ENCODE results near the gene CER1.
"Not testable (repeated sequence)": the region's sequence is repeated elsewhere in the genome, so short reads cannot be mapped to it uniquely, and the experiment has no call there.

The CER1 gene

DNA sequence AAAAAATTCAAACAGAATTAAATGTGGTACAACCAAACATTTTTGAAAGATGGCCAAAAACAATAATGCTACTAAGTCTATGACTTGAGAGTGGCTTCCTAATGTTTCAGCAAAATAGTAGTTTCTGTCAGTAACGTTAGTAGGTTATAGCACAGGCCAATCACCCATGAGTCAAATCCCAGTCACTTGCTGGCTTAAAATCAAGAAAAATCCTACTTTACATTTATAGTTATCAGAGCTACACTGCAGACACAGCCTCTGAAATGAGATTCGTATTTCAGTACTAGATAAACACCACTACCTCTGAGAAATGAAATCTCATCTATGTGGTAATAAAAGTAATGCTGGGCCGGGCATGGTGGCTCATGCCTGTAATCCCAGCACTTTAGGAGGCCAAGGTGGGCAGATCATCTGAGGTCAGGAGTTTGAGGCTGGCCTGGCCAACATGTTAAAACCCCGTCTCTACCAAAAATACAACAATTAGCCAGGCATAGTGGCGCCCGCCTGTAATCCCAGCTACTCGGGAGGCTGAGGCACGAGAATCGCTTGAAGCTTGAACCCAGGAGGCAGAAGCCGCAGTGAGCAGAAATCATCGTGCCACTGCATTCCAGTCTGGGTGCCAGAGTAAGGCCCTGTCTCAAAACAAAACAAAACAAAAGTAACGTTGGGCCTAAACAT is 35.4 kb downstream of the CER1 start:
- H3K4me3 ChIP-seq (ENCODE audit: low read depth, low read length), result no peak overlapping the region
- H3K4me1 ChIP-seq (ENCODE audit: control insufficient read depth, insufficient read depth, low read length), result peaks cover under 1% of the 10 kb centered on the region; the same call in 1 of the 2 replicates
- no peaks in the 10 kb centered on the region for H3K9me3 ChIP-seq (ENCODE audit: control insufficient read depth, insufficient read depth, low read length)
- H3K27me3 ChIP-seq (ENCODE audit: control insufficient read depth, insufficient read depth, low read length), result no peaks in the 10 kb centered on the region
- no peak overlapping the region for H3K9ac ChIP-seq (ENCODE audit: low read depth, low read length)
- peaks cover 29% of the 10 kb centered on the region for H3K36me3 ChIP-seq (ENCODE audit: control insufficient read depth, insufficient read depth, low read length)
- no peak overlapping the region for H3K27ac ChIP-seq (ENCODE audit: low read depth, low read length)

DNA sequence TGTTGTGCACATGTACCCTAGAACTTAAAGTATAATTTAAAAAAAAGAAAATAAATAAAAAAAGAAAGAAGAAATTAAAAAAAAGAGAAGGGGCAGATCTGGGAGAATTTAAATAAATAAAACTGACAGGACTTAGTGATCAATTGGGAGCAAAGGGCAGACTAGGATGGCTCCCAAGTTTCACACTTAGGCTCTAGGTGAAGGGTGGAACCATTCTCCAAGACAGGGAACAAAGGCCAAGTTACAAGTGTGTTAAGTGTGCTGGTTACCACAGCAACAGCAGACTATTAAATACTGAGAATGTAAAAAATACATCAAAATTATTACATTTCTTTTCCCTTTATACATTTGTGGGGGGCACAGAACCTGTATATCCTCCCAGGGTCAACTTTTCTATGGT is 36.4 kb downstream of the CER1 start:
- no peak overlapping the region for H3K9ac ChIP-seq (ENCODE audit: low read depth, low read length)
- H3K9me3 ChIP-seq (ENCODE audit: control insufficient read depth, insufficient read depth, low read length), result no peaks in the 10 kb centered on the region
- peaks cover 31% of the 10 kb centered on the region for H3K36me3 ChIP-seq (ENCODE audit: control insufficient read depth, insufficient read depth, low read length)
- no peaks in the 10 kb centered on the region; the same call in 1 of the 2 replicates for H3K4me1 ChIP-seq (ENCODE audit: control insufficient read depth, insufficient read depth, low read length)
- no peak overlapping the region for H3K4me3 ChIP-seq (ENCODE audit: low read depth, low read length)
- H3K27ac ChIP-seq (ENCODE audit: low read depth, low read length), result no peak overlapping the region
- no peaks in the 10 kb centered on the region for H3K27me3 ChIP-seq (ENCODE audit: control insufficient read depth, insufficient read depth, low read length)

DNA sequence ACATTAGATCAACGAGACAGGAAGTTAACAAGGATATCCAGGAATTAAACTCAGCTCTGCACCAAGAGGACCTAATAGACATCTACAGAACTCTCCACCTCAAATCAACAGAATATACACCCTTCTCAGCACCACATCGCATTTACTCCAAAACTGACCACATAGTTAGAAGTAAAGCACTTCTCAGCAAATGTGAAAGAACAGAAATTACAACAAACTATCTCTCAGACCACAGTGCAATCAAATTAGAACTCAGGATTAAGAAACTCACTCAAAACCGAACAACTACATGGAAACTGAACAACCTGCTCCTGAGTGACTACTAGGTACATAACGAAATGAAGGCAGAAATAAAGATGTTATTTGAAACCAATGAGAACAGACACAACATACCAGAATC is 39.9 kb downstream of the CER1 start:
- not testable (repeated sequence) for H3K9me3 ChIP-seq (ENCODE audit: control insufficient read depth, insufficient read depth, low read length); H3K27me3 ChIP-seq (ENCODE audit: control insufficient read depth, insufficient read depth, low read length); H3K9ac ChIP-seq (ENCODE audit: low read depth, low read length); H3K4me1 ChIP-seq (ENCODE audit: control insufficient read depth, insufficient read depth, low read length); H3K27ac ChIP-seq (ENCODE audit: low read depth, low read length); H3K36me3 ChIP-seq (ENCODE audit: control insufficient read depth, insufficient read depth, low read length); H3K4me3 ChIP-seq (ENCODE audit: low read depth, low read length)

DNA sequence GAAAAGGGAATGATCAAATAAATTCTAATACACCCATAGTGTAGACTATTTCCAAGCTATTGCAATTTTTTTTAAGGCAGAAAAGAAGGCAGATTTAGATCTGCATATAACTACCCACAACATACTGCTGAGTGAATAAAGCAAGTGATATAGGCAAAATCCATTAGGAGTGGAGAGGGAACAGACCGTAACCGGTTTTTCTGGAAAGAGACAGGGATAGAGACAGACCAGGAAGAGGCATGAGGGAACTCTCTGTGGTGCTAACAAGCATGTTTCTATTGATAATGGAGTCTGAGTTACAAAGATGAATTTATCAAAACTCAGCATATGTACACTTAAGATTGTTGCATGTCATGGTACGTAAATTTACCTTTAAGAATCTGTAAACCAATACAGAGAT is 43.8 kb downstream of the CER1 start:
- Histone ChIP-seq H3K27me3 (ENCODE audit: control insufficient read depth, insufficient read depth, low read length) (no peaks in the 10 kb centered on the region), H3K9ac (ENCODE audit: low read depth, low read length) (no peak overlapping the region), H3K27ac (ENCODE audit: low read depth, low read length) (no peak overlapping the region), H3K36me3 (ENCODE audit: control insufficient read depth, insufficient read depth, low read length) (peaks cover 2% of the 10 kb centered on the region; the same call in 1 of the 2 replicates), H3K4me1 (ENCODE audit: control insufficient read depth, insufficient read depth, low read length) (no peaks in the 10 kb centered on the region; the same call in 1 of the 2 replicates), H3K4me3 (ENCODE audit: low read depth, low read length) (no peak overlapping the region), H3K9me3 (ENCODE audit: control insufficient read depth, insufficient read depth, low read length) (no peaks in the 10 kb centered on the region)

DNA sequence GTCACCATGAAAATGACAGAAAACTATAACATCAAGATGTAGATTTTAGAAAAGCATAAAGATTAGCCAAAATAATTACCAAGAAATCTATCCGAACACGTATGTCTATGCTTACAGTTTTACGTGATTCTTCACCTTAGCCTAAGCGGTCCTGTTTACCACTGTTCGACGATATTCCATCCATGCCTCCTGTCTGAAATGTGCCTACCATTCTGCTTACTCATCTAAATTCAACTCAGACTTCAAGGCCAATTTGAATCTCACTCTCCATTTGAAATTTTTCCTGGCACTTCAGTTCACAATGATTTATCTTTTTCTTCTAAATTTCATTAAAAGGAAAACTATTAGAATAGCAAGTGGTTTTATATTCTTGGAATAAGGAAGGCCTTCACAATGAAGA is 44.7 kb downstream of the CER1 start:
- Histone ChIP-seq H3K4me1 (ENCODE audit: control insufficient read depth, insufficient read depth, low read length) (no peaks in the 10 kb centered on the region; the same call in 1 of the 2 replicates), H3K36me3 (ENCODE audit: control insufficient read depth, insufficient read depth, low read length) (peaks cover 2% of the 10 kb centered on the region; the same call in 1 of the 2 replicates), H3K4me3 (ENCODE audit: low read depth, low read length) (no peak overlapping the region), H3K27ac (ENCODE audit: low read depth, low read length) (no peak overlapping the region), H3K9me3 (ENCODE audit: control insufficient read depth, insufficient read depth, low read length) (no peaks in the 10 kb centered on the region), H3K9ac (ENCODE audit: low read depth, low read length) (no peak overlapping the region), H3K27me3 (ENCODE audit: control insufficient read depth, insufficient read depth, low read length) (no peaks in the 10 kb centered on the region)

DNA sequence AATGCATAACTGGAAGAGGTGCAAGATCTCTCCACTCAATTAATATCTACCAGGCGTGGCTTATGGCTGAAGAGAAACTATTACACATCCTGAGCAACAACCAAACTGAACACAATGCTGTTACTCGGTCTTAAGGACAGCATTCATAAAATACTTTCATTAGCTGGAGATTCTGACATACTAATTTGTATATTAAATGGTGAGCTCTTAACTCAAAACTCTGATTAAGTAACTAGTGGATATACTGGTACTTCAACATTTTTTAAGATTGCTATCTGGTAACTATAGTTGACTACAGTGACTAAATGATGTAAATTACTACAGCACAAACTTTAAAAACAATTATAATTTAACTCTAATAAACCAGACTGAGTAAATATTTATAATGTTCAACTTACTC is 45.1 kb downstream of the CER1 start:
- Histone ChIP-seq H3K9me3 (ENCODE audit: control insufficient read depth, insufficient read depth, low read length) (no peaks in the 10 kb centered on the region), H3K9ac (ENCODE audit: low read depth, low read length) (no peak overlapping the region), H3K27ac (ENCODE audit: low read depth, low read length) (no peak overlapping the region), H3K36me3 (ENCODE audit: control insufficient read depth, insufficient read depth, low read length) (peaks cover 3% of the 10 kb centered on the region), H3K4me1 (ENCODE audit: control insufficient read depth, insufficient read depth, low read length) (no peaks in the 10 kb centered on the region; the same call in 1 of the 2 replicates), H3K4me3 (ENCODE audit: low read depth, low read length) (no peak overlapping the region), H3K27me3 (ENCODE audit: control insufficient read depth, insufficient read depth, low read length) (no peaks in the 10 kb centered on the region)

DNA sequence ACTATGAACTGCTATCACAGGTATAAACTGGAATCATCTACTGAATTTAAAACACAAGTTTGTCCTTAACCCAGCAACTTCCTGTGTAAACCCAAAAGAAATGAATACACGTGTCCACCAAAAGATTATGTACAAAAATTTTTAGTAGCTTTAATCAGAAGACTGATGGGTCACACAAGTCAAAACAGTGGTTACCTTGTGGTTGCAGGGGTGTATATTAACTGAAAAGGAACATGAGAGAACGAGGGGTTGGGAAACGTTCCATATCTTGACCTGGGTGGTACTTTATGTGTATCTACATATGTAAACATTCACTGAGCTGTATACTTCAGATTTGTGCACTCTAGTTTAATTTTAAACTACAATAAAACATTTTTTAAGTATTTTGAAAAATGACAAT is 47.9 kb downstream of the CER1 start:
- Histone ChIP-seq H3K27me3 (ENCODE audit: control insufficient read depth, insufficient read depth, low read length) (no peaks in the 10 kb centered on the region), H3K36me3 (ENCODE audit: control insufficient read depth, insufficient read depth, low read length) (peaks cover 8% of the 10 kb centered on the region), H3K27ac (ENCODE audit: low read depth, low read length) (no peak overlapping the region), H3K4me3 (ENCODE audit: low read depth, low read length) (no peak overlapping the region), H3K4me1 (ENCODE audit: control insufficient read depth, insufficient read depth, low read length) (no peaks in the 10 kb centered on the region; the same call in 1 of the 2 replicates), H3K9me3 (ENCODE audit: control insufficient read depth, insufficient read depth, low read length) (no peaks in the 10 kb centered on the region), H3K9ac (ENCODE audit: low read depth, low read length) (no peak overlapping the region)

DNA sequence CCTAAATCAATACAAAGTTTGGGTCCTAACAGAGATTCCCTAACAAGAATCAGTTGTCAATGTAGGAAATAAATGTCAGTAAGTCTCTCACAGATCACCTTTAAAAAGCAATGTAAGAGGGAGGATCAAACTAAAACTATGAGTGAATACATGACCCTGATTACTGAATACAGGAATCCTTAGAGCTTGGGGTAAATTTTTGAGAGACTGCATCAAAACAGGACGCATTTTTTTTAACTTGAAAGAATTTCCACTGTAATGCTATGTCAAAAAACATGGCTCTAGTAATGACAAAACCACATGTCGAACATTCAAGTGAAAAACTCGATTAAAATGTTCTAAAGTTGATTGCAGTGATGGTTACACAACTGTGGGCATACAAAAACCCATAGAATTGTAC is 51.2 kb downstream of the CER1 start:
- Histone ChIP-seq H3K9me3 (ENCODE audit: control insufficient read depth, insufficient read depth, low read length) (no peaks in the 10 kb centered on the region), H3K27ac (ENCODE audit: low read depth, low read length) (no peak overlapping the region), H3K4me1 (ENCODE audit: control insufficient read depth, insufficient read depth, low read length) (no peaks in the 10 kb centered on the region), H3K36me3 (ENCODE audit: control insufficient read depth, insufficient read depth, low read length) (peaks cover 8% of the 10 kb centered on the region), H3K9ac (ENCODE audit: low read depth, low read length) (no peak overlapping the region), H3K4me3 (ENCODE audit: low read depth, low read length) (no peak overlapping the region), H3K27me3 (ENCODE audit: control insufficient read depth, insufficient read depth, low read length) (no peaks in the 10 kb centered on the region)

DNA sequence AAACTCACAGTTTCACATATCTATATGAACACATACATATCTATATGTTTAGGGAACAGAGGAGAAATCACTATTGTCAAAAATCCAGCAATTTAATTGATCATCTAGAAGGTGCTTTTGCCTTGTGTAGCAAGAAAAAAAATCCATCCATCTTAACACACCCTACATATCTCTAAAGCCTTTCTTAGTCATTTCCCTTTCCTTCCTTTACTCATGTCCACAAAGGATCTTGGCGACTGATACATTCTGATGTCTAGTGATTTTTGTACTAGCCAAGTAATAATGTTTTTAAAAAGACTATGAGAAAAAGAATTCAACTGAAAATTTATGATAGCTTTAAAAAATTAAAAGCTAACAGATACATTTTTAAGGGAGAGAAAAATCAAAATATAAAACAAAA is 51.8 kb downstream of the CER1 start:
- Histone ChIP-seq H3K4me1 (ENCODE audit: control insufficient read depth, insufficient read depth, low read length) (no peaks in the 10 kb centered on the region), H3K36me3 (ENCODE audit: control insufficient read depth, insufficient read depth, low read length) (peaks cover 8% of the 10 kb centered on the region), H3K27ac (ENCODE audit: low read depth, low read length) (no peak overlapping the region), H3K9me3 (ENCODE audit: control insufficient read depth, insufficient read depth, low read length) (no peaks in the 10 kb centered on the region), H3K27me3 (ENCODE audit: control insufficient read depth, insufficient read depth, low read length) (no peaks in the 10 kb centered on the region), H3K4me3 (ENCODE audit: low read depth, low read length) (no peak overlapping the region), H3K9ac (ENCODE audit: low read depth, low read length) (no peak overlapping the region)

Data from HUES48 (cell line).